Osteocyte (in vitro differentiated cells): ENCODE data around the gene KLHL3. TPM values are rescaled to one million over a fixed set of nuclear protein-coding genes. Genes with fewer than 3 reads are reported as not detected.

Source experiments
- DNase-seq: peaks from one replicate; pipeline ENCODE4 v3.0.0; 2021; ENCODE audit warnings: mixed read lengths; ENCODE audit not compliant: unreplicated experiment; ENCODE audit errors: extremely low spot score
- H3K27ac Mint-ChIP-seq: one replicate; pipeline ENCODE4 v1.8.0; 2021; ENCODE audit warnings: mild to moderate bottlenecking, mixed read lengths; ENCODE audit not compliant: unreplicated experiment
- H3K27me3 Mint-ChIP-seq: one replicate; pipeline ENCODE4 v1.8.0; 2021; ENCODE audit warnings: mixed read lengths; ENCODE audit not compliant: unreplicated experiment
- H3K36me3 Mint-ChIP-seq: one replicate; pipeline ENCODE4 v1.8.0; 2021; ENCODE audit warnings: mixed read lengths; ENCODE audit not compliant: unreplicated experiment
- H3K4me1 Mint-ChIP-seq: one replicate; pipeline ENCODE4 v1.8.0; 2021; ENCODE audit warnings: mixed read lengths; ENCODE audit not compliant: unreplicated experiment
- H3K4me3 Mint-ChIP-seq: one replicate; pipeline ENCODE4 v1.8.0; 2021; ENCODE audit warnings: mild to moderate bottlenecking, moderate library complexity, mixed read lengths; ENCODE audit not compliant: unreplicated experiment
- H3K9me3 Mint-ChIP-seq: one replicate; pipeline ENCODE4 v1.8.0; 2021; ENCODE audit warnings: mixed read lengths; ENCODE audit not compliant: unreplicated experiment
- CTCF ChIP-seq: fragments of 200-600 bp; sonication (generic); IDR thresholded peaks from 2 replicates; pipeline ENCODE4 v1.5.0; 2021; ENCODE audit warnings: antibody characterized with exemption, mild to moderate bottlenecking, moderate library complexity
- total RNA-seq: library from RNA; stranded (reverse); gene quantifications from 2 replicates; pipeline ENCODE4 v1.2.1, GENCODE V29; 2021

KLHL3 gene
- total RNA-seq, 1 donor from 2014 or later, result 3.1 TPM

DNA sequence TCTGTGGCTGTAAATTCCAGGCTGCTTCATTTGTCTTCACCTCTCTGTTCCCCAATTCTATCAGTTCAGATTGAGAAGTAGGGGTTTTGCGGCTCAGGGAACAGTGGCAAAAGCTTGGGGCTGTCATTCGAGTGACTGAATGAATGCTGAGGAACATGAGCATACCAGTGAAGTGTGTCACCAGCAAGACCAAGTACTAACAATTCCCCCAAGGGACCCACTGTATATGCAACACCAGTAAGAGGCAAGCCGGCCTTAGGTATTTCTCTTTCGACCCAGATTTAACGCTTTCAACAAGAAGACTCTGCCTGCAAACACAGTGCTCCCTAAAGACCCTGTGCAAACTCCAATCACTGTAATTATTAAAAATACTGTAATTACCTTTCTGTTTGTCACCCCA, 25.8 kb downstream of the KLHL3 start:
- Mint-ChIP-seq H3K27ac (no peak overlapping the region), H3K4me3 (no peak overlapping the region), H3K9me3 (peaks cover 16% of the 10 kb centered on the region), H3K27me3 (no peaks in the 10 kb centered on the region), H3K36me3 (peaks cover 3% of the 10 kb centered on the region), H3K4me1 (peaks cover 2% of the 10 kb centered on the region)
- DNase-seq, result no peak
- no peak for TF ChIP-seq CTCF

GRCh38 chr5:137708796-137709559, 26.9 kb downstream of the KLHL3 start:
- no peak for TF ChIP-seq CTCF
- peaks cover 2% of the 10 kb centered on the region for H3K4me1 Mint-ChIP-seq
- H3K27me3 Mint-ChIP-seq, result no peaks in the 10 kb centered on the region
- H3K4me3 Mint-ChIP-seq, result no peak overlapping the region
- H3K9me3 Mint-ChIP-seq, result peaks cover 9% of the 10 kb centered on the region
- H3K27ac Mint-ChIP-seq, result no peak overlapping the region
- peaks cover 3% of the 10 kb centered on the region for H3K36me3 Mint-ChIP-seq
- no peak for DNase-seq

GRCh38 chr5:137708062-137708461, 27.8 kb downstream of the KLHL3 start:
- peaks cover 2% of the 10 kb centered on the region for H3K4me1 Mint-ChIP-seq
- no peak for TF ChIP-seq CTCF

GRCh38 chr5:137706841-137707240, 29.0 kb downstream of the KLHL3 start:
- no peak for TF ChIP-seq CTCF
- Mint-ChIP-seq H3K9me3 (no peaks in the 10 kb centered on the region), H3K27ac (no peak overlapping the region), H3K36me3 (peaks cover 3% of the 10 kb centered on the region), H3K4me3 (no peak overlapping the region), H3K27me3 (no peaks in the 10 kb centered on the region), H3K4me1 (peaks cover 2% of the 10 kb centered on the region)
- no peak for DNase-seq

More at GRCh38 chr5:137708062-137708461, 27.8 kb downstream of the KLHL3 start:
- DNase-seq, result no peak
- peaks cover 3% of the 10 kb centered on the region for H3K36me3 Mint-ChIP-seq
- H3K4me3 Mint-ChIP-seq, result no peak overlapping the region
- H3K9me3 Mint-ChIP-seq, result peaks cover 4% of the 10 kb centered on the region
- no peak overlapping the region for H3K27ac Mint-ChIP-seq
- H3K27me3 Mint-ChIP-seq, result no peaks in the 10 kb centered on the region

GRCh38 chr5:137705106-137705505, 30.8 kb downstream of the KLHL3 start:
- H3K9me3 Mint-ChIP-seq, result no peaks in the 10 kb centered on the region
- H3K27ac Mint-ChIP-seq, result no peak overlapping the region
- H3K36me3 Mint-ChIP-seq, result peaks cover 3% of the 10 kb centered on the region
- no peaks in the 10 kb centered on the region for H3K27me3 Mint-ChIP-seq
- DNase-seq, result no peak
- TF ChIP-seq CTCF, result no peak
- H3K4me3 Mint-ChIP-seq, result no peak overlapping the region
- H3K4me1 Mint-ChIP-seq, result peaks cover 2% of the 10 kb centered on the region
